Measurements from ENCODE around the gene TAS1R2. TPM values are rescaled to one million over a fixed set of nuclear protein-coding genes. Genes with fewer than 3 reads are reported as not detected.

Gene TAS1R2
- total and polyA plus RNA-seq, 9 of the 15 experiments (the other 6 are each of a cell fraction or from before 2014, with no cell fraction given) = not detected

- TF ChIP-seq ZNF609 (CRISPR knock-in tag; IDR thresholded peaks at IDR 0.05; ENCODE audit: borderline replicate concordance) (no peak), BRCA1 (IDR thresholded peaks at IDR 0.05) (no peak), BRCA1 (CRISPR knock-in tag; IDR thresholded peaks at IDR 0.05) (no peak), ELF4 (CRISPR knock-in tag; IDR thresholded peaks at IDR 0.05) (no peak), CC2D1A (IDR thresholded peaks at IDR 0.05) (no peak), HNRNPLL (IDR thresholded peaks at IDR 0.05; ENCODE audit: low read depth, low read length, poor library complexity, severe bottlenecking) (peak; percentile 10), TCF3 (CRISPR knock-in tag; IDR thresholded peaks at IDR 0.05) (no peak), SIN3A (IDR thresholded peaks at IDR 0.05; ENCODE audit: borderline replicate concordance in 2 of 2, control insufficient read depth in 1 of 2, low read depth in 2 of 2, low read length in 2 of 2) (peak in 1 of 2 experiments; percentile 41; a peak in 1 of 4 replicates), ZBTB40 (IDR thresholded peaks at IDR 0.05) (0 out of 2 replicates have a peak, but pooled peaks have one; percentile 14), ZBTB40 (CRISPR knock-in tag; IDR thresholded peaks at IDR 0.05) (no peak)
Observed at GRCh38 chr1:18901952-18902522, 42.6 kb upstream of the TAS1R2 start (continued).
